Stimulated activated CD4-positive, alpha-beta T cell treated with anti-CD3 and anti-CD28 coated beads, Interleukin-2, amount 100 ng/mL, for 4 hours (primary cell): ENCODE measurements around the gene ZNF774.
A peak's percentile ranks its signal among the peaks of the same experiment; 100 is the strongest.
"Not testable (repeated sequence)": the region's sequence is repeated elsewhere in the genome, so short reads cannot be mapped to it uniquely, and the experiment has no call there.

Source experiments
- DNase-seq: peaks from one replicate; pipeline ENCODE4 v3.0.0-alpha.2; 2020; ENCODE audit warnings: low read depth

The ZNF774 gene

GRCh38 chr15:90352107-90352893 lies at the start of gene ZNF774:
ZNF774 (plus strand) TSS chr15:90352284; CDS start chr15:90354661, 2,377 bp downstream.
- peak; percentile 83 for DNase-seq

GRCh38 chr15:90305355-90305754 lies 46.7 kb upstream of the ZNF774 start:
- not testable (repeated sequence) for DNase-seq

- DNase-seq: no peak
These were observed 46.2 kb upstream of the ZNF774 start for GRCh38 chr15:90305932-90306331.

- no peak for DNase-seq
These were observed 45.5 kb upstream of the ZNF774 start for GRCh38 chr15:90306560-90306959.

- DNase-seq: no peak
These were observed 44.4 kb upstream of the ZNF774 start for GRCh38 chr15:90307661-90308060.

GRCh38 chr15:90309020-90309419 lies 43.1 kb upstream of the ZNF774 start:
- DNase-seq: no peak

GRCh38 chr15:90315278-90315982 lies 36.7 kb upstream of the ZNF774 start:
- DNase-seq: no peak

- no peak for DNase-seq
These were observed 35.9 kb upstream of the ZNF774 start for GRCh38 chr15:90316139-90316538.

GRCh38 chr15:90318591-90318990 lies 33.5 kb upstream of the ZNF774 start:
- DNase-seq: no peak

GRCh38 chr15:90320062-90320884 lies 31.8 kb upstream of the ZNF774 start:
- peak; percentile 40 for DNase-seq

- DNase-seq: no peak
These were observed 31.2 kb upstream of the ZNF774 start for GRCh38 chr15:90320885-90321278.

GRCh38 chr15:90322538-90322937 lies 29.5 kb upstream of the ZNF774 start:
- no peak for DNase-seq

GRCh38 chr15:90325726-90326125 lies 26.4 kb upstream of the ZNF774 start:
- no peak for DNase-seq

GRCh38 chr15:90326441-90326840 lies 25.6 kb upstream of the ZNF774 start:
- no peak for DNase-seq

GRCh38 chr15:90327311-90327710 lies 24.8 kb upstream of the ZNF774 start:
- DNase-seq: no peak

- DNase-seq: no peak
These were observed 17.8 kb upstream of the ZNF774 start for GRCh38 chr15:90334304-90334731.

GRCh38 chr15:90336705-90337141 lies 15.4 kb upstream of the ZNF774 start:
- DNase-seq: no peak

GRCh38 chr15:90337256-90337655 lies 14.8 kb upstream of the ZNF774 start:
- no peak for DNase-seq

GRCh38 chr15:90338532-90338931 lies 13.6 kb upstream of the ZNF774 start:
- no peak for DNase-seq

GRCh38 chr15:90340345-90340744 lies 11.7 kb upstream of the ZNF774 start:
- no peak for DNase-seq

GRCh38 chr15:90343302-90343790 lies 8.7 kb upstream of the ZNF774 start:
- DNase-seq: no peak

- no peak for DNase-seq
These were observed 7.4 kb upstream of the ZNF774 start for GRCh38 chr15:90344662-90345061.
